ENCODE data around the gene RASSF10.

DNA sequence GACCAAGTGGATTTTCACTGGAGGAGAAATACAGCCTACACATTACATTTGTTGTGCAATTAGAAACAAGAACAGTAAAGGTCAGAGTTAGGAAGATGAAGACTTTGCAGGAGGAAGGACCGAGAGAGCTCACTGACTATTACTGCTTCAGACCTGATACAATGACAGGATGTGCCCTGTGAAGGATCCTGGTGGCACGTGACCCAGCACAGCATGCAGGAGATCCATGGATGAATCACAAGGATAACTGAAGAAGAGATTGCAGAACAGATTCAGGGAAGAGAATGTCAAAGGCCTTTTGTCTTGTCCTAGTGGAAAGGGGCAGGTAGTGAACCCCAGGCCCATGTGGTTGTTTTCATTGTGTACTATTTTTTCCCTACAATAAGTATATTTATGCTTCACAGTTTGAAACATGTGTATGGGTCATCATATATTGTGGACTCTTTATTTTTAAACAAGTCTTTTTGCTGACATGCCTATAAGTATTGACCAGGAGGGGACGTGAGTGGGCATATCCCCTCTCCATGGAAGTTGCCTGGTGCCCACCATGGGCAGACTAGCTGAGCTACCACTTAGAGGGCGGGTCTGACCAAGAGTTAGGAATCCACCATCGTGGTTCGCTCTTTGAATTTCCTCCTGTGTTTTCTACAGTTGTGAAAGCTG, 44.3 kb downstream of the RASSF10 start:
- TF ChIP-seq ZBTB7A (IDR thresholded peaks at IDR 0.05; ENCODE audit: low read depth) (no peak), EGR1 (IDR thresholded peaks at IDR 0.05) (no peak), EP300 (IDR thresholded peaks at IDR 0.05; ENCODE audit: borderline replicate concordance) (no peak), YY1 (IDR thresholded peaks at IDR 0.05; ENCODE audit: low read depth) (no peak)
- TF ChIP-seq, protein P1, sequence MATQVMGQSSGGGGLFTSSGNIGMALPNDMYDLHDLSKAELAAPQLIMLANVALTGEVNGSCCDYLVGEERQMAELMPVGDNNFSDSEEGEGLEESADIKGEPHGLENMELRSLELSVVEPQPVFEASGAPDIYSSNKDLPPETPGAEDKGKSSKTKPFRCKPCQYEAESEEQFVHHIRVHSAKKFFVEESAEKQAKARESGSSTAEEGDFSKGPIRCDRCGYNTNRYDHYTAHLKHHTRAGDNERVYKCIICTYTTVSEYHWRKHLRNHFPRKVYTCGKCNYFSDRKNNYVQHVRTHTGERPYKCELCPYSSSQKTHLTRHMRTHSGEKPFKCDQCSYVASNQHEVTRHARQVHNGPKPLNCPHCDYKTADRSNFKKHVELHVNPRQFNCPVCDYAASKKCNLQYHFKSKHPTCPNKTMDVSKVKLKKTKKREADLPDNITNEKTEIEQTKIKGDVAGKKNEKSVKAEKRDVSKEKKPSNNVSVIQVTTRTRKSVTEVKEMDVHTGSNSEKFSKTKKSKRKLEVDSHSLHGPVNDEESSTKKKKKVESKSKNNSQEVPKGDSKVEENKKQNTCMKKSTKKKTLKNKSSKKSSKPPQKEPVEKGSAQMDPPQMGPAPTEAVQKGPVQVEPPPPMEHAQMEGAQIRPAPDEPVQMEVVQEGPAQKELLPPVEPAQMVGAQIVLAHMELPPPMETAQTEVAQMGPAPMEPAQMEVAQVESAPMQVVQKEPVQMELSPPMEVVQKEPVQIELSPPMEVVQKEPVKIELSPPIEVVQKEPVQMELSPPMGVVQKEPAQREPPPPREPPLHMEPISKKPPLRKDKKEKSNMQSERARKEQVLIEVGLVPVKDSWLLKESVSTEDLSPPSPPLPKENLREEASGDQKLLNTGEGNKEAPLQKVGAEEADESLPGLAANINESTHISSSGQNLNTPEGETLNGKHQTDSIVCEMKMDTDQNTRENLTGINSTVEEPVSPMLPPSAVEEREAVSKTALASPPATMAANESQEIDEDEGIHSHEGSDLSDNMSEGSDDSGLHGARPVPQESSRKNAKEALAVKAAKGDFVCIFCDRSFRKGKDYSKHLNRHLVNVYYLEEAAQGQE (IDR thresholded peaks at IDR 0.05; ENCODE audit: low read depth): no peak
